Ectodermal cell (in vitro differentiated cells): Measurements from ENCODE around the gene FAT2.

Experiments used
- H3K27ac ChIP-seq: 2 replicates; pipeline ENCODE4 v1.7.0; 2013; ENCODE audit warnings: mild to moderate bottlenecking, low read depth, low read length; ENCODE audit not compliant: insufficient read depth, poor library complexity, severe bottlenecking
- H3K27me3 ChIP-seq: 2 replicates; pipeline ENCODE4 v1.7.0; 2013; ENCODE audit warnings: mild to moderate bottlenecking, low read length; ENCODE audit not compliant: insufficient read depth, control insufficient read depth, poor library complexity, severe bottlenecking
- H3K36me3 ChIP-seq: one replicate; pipeline ENCODE4 v1.7.0; 2013; ENCODE audit warnings: low read length; ENCODE audit not compliant: control insufficient read depth, insufficient read depth
- H3K4me1 ChIP-seq: one replicate; pipeline ENCODE4 v1.7.0; 2013; ENCODE audit warnings: low read length; ENCODE audit not compliant: control insufficient read depth, insufficient read depth
- H3K4me3 ChIP-seq: 2 replicates; pipeline ENCODE4 v1.7.0; 2013; ENCODE audit warnings: low read depth, low read length, control low read depth; ENCODE audit not compliant: insufficient read depth
- H3K9me3 ChIP-seq: 2 replicates; pipeline ENCODE4 v1.7.0; 2013; ENCODE audit warnings: mild to moderate bottlenecking, low read length, moderate library complexity; ENCODE audit not compliant: control insufficient read depth
- WGBS, 2 experiments: methylation state at CpG; one replicate each; pipeline ENCODE4 v1.1.7; 2013; ENCODE audit warnings: missing lambda C conversion rate in 2 of 2; 5-methylcytosine and 5-hydroxymethylcytosine counted together

FAT2 gene

DNA sequence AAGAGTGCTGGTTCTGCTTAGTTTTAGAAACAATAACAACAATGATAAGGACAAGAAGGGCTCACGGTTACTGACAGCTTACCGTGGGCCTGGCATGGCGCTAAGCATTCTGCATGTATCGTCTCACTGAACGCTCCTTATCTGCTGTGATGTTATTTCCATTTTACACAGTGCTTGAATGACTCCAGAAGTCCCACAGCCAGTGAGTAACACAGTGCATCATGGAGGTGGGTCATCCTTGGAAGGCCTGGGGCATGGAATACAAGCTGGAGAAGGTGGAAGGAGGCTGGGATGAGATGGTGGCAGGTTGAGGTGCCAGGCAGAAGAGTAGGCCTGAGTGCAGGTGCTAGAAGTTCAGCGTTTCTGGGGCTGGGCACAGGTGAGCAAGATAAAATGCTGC, 36.5 kb upstream of the FAT2 start:
- 95 to 97% methylated on average over 6 of the region's 6 CpGs for WGBS, 2 experiments
- H3K27me3 ChIP-seq = no peaks in the 10 kb centered on the region
- peaks cover 15% of the 10 kb centered on the region for H3K4me1 ChIP-seq
- no peaks in the 10 kb centered on the region for H3K36me3 ChIP-seq
- H3K27ac ChIP-seq = no peak overlapping the region
- no peaks in the 10 kb centered on the region for H3K9me3 ChIP-seq
- H3K4me3 ChIP-seq = no peak overlapping the region

DNA sequence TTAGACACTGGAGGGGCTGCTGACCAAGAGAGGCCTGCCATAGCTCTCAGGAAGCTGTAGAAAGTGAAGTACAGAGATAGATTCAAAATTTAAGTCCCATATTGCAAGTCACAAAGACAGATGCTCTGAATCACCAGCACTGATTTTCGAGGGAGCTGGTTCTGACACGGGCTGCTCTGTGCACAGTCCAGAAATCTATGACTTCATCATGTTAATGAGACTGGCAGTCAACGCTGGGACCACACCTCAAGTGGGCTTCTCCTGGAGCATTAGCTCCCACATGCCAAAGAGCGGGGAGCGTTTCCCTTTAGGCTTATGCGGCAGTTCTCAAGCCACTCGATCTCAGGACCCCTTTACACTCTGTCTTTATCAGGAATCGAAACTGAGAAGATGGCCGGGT, 34.2 kb upstream of the FAT2 start:
- whole genome bisulfite sequencing, 2 experiments = 92 to 94% methylated on average over 9 of the region's 9 CpGs
- Histone ChIP-seq H3K27ac (no peak overlapping the region), H3K9me3 (no peaks in the 10 kb centered on the region), H3K4me3 (no peak overlapping the region), H3K36me3 (no peaks in the 10 kb centered on the region), H3K27me3 (no peaks in the 10 kb centered on the region), H3K4me1 (peaks cover 25% of the 10 kb centered on the region)

DNA sequence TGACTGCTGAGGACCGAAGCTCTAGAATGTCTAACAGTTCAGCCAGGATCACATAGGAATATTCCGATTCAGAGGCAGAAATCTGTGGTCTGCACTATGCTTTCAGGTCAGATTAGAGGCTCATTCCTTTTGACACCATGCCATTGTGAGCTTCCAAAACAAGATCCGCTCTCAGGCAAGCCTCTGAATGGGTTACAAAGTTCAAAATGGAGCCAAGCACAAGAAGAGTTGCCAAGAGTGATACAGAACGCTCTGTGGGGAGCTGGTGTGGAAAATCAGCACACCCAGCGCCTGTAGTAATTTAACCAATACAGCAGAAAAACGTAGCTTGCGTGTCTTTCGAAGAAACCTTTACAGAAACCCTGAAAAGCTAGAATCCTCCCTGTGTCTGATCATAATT, 33.3 kb upstream of the FAT2 start:
- Histone ChIP-seq H3K4me1 (peaks cover 33% of the 10 kb centered on the region), H3K36me3 (no peaks in the 10 kb centered on the region), H3K4me3 (no peak overlapping the region), H3K9me3 (no peaks in the 10 kb centered on the region), H3K27me3 (no peaks in the 10 kb centered on the region), H3K27ac (peak overlapping the region; percentile 44)
- WGBS, 2 experiments = 78 to 86% methylated on average over 8 of the region's 8 CpGs

DNA sequence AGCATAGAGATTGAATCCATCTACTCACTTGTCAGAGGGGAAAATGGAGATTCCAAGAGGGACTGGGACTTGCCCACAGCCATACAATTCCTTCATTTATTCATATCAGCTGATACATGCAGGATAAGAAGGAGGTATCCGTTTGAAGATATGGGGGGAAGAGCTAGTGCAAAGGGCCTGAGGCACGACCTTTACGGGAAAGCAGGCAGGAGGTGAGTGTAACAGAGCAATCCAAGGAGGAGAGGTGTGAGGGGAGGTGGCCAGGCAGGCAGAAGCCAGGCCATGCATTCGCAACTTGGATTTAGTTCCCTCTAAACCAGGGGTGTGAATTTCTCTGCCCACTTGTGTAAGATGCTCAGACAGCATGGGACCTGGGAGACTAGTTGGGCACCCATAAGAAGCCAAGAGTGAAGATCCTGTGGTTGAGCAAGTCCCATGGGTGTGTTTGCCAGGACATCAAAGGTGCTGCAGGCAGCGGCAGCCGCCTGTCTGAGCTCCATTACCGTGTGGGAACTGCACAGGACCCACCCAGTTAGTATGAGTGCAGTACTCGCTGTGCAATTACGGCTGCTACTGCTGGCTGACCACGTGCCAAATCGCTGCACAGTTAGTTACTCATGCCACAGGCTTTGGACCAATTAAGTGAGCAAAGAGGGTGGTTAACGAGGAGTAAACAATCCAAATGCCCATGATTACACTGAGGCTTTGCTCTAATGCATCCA, 31.4 kb upstream of the FAT2 start:
- Histone ChIP-seq H3K27ac (no peak overlapping the region), H3K4me3 (no peak overlapping the region), H3K27me3 (no peaks in the 10 kb centered on the region), H3K9me3 (no peaks in the 10 kb centered on the region), H3K4me1 (peaks cover 33% of the 10 kb centered on the region), H3K36me3 (no peaks in the 10 kb centered on the region)
- 91 to 93% methylated on average over 12 of the region's 12 CpGs for WGBS, 2 experiments

GRCh38 chr5:151620461-151620840, 29.3 kb upstream of the FAT2 start:
- Histone ChIP-seq H3K4me1 (peaks cover 33% of the 10 kb centered on the region), H3K27me3 (no peaks in the 10 kb centered on the region), H3K9me3 (no peaks in the 10 kb centered on the region), H3K4me3 (no peak overlapping the region), H3K27ac (no peak overlapping the region), H3K36me3 (no peaks in the 10 kb centered on the region)
- WGBS, 2 experiments = 62 to 64% methylated on average over 6 of the region's 6 CpGs

DNA sequence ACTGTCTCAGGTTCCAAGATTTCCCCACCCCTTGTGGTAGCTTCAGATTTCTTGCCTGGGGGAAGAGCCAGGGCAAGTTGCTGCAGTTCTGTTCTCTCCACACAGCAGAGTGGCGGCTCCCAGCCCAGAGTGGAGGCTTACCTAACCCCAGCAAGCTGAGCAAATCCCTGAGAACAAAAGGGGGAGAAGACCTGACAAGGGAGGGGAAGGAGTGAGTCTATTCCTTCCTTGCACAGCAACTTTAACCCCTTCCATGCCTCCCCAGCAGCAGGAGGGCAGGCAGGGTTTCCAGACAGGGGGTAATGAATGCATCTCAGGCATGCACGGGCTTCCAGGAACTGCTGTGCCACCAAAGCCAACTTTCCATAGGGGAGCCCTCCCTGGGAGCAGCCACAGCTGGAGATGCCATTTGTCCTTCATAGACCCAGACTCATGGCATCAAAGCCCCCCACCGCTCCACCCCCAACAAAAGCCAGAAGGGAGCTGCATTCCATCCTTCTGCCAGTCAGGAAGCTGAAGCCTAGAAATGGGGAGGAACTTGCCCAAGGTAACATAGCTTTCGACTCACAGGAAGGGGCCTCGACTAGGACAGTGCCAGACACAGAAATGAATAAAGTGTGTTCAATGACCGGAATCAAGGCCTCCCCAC, 28.8 kb upstream of the FAT2 start:
- Histone ChIP-seq H3K9me3 (no peaks in the 10 kb centered on the region), H3K36me3 (no peaks in the 10 kb centered on the region), H3K27ac (peak overlapping the region; percentile 59), H3K4me3 (no peak overlapping the region), H3K4me1 (peaks cover 33% of the 10 kb centered on the region), H3K27me3 (no peaks in the 10 kb centered on the region)
- 17 to 21% methylated on average over 6 of the region's 6 CpGs for WGBS, 2 experiments

DNA sequence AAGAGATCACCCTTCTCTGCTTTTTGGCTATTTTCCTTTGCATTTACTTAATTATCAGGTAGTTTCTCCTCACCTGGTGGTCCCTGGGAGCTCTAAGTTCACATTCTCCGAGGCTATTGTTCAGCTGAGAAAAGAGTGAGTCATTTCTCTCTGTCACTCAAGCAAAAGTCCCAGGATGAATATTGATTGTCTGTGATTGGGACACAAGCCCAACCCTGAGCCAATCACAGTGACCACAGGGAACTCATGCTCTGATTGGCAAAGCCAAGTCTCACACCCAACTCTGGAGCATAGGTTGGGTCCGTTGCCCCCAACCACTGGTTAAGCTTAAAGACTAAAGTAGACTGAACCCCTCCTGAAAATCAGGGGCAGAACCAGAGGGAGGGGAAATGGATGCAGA, 27.8 kb upstream of the FAT2 start:
- Histone ChIP-seq H3K27me3 (no peaks in the 10 kb centered on the region), H3K27ac (no peak overlapping the region), H3K36me3 (no peaks in the 10 kb centered on the region), H3K9me3 (no peaks in the 10 kb centered on the region), H3K4me3 (no peak overlapping the region), H3K4me1 (peaks cover 24% of the 10 kb centered on the region)
- WGBS, 2 experiments = 47 to 57% methylated on average over 2 of the region's 2 CpGs

GRCh38 chr5:151617841-151618710, 26.9 kb upstream of the FAT2 start:
- Histone ChIP-seq H3K4me3 (no peak overlapping the region), H3K9me3 (no peaks in the 10 kb centered on the region), H3K27me3 (no peaks in the 10 kb centered on the region), H3K4me1 (peaks cover 24% of the 10 kb centered on the region), H3K36me3 (no peaks in the 10 kb centered on the region), H3K27ac (no peak overlapping the region)
- 88 to 92% methylated on average over 3 of the region's 3 CpGs for WGBS, 2 experiments

GRCh38 chr5:151617383-151617840, 26.3 kb upstream of the FAT2 start:
- Histone ChIP-seq H3K4me3 (no peak overlapping the region), H3K27ac (no peak overlapping the region), H3K36me3 (no peaks in the 10 kb centered on the region), H3K9me3 (no peaks in the 10 kb centered on the region), H3K4me1 (peaks cover 24% of the 10 kb centered on the region), H3K27me3 (no peaks in the 10 kb centered on the region)
- WGBS, 2 experiments = 90 to 92% methylated on average over 6 of the region's 6 CpGs

- H3K27ac ChIP-seq = no peak overlapping the region
- no peak overlapping the region for H3K4me3 ChIP-seq
- H3K27me3 ChIP-seq = no peaks in the 10 kb centered on the region
- H3K36me3 ChIP-seq = no peaks in the 10 kb centered on the region
- WGBS, 2 experiments = 68 to 89% methylated on average over 4 of the region's 4 CpGs
- H3K4me1 ChIP-seq = peaks cover 16% of the 10 kb centered on the region
- H3K9me3 ChIP-seq = no peaks in the 10 kb centered on the region
Observed at GRCh38 chr5:151615431-151615830, 24.3 kb upstream of the FAT2 start.
